Gastroesophageal sphincter (tissue), 4 donors: ENCODE data around the gene MRPL49. TPM values are rescaled to one million over a fixed set of nuclear protein-coding genes. Genes with fewer than 3 reads are reported as not detected.
A peak's percentile ranks its signal among the peaks of the same experiment; 100 is the strongest.
"Not testable (repeated sequence)": the region's sequence is repeated elsewhere in the genome, so short reads cannot be mapped to it uniquely, and the experiment has no call there.

Experiments used
- ATAC-seq: fragments of 150-250 bp; one replicate; pipeline ENCODE4 v1.9.1; 2016; ENCODE audit warnings: mild to moderate bottlenecking, moderate library complexity
- H3K27ac ChIP-seq, 4 donors: fragments of 200-600 bp; sonication (generic) in 3 of 4; 1 replicate in 3 of 4; 2 replicates in 1 of 4; pipeline ENCODE4 v1.5.1; 2016 to 2019
- H3K27me3 ChIP-seq: fragments of 200-600 bp; sonication (generic); one replicate; pipeline ENCODE4 v1.5.1; 2019
- H3K36me3 ChIP-seq, 2 donors: fragments of 200-600 bp; sonication (generic); one replicate each; pipeline ENCODE4 v1.5.1; 2019; ENCODE audit warnings: control low read depth in 1 of 2
- H3K4me1 ChIP-seq, 3 donors: fragments of 200-600 bp; sonication (generic); 1 replicate in 2 of 3; 2 replicates in 1 of 3; pipeline ENCODE4 v1.5.1; 2016 to 2019; ENCODE audit warnings: control low read depth in 2 of 3
- H3K4me3 ChIP-seq, 2 donors: fragments of 200-600 bp; sonication (generic); one replicate each; pipeline ENCODE4 v1.5.1; 2019; ENCODE audit warnings: mild to moderate bottlenecking in 1 of 2, moderate library complexity in 1 of 2
- H3K9me3 ChIP-seq, 3 donors: fragments of 200-600 bp; sonication (generic); one replicate each; pipeline ENCODE4 v1.5.1; 2017 to 2019; ENCODE audit warnings: control low read depth in 2 of 3
- EP300 ChIP-seq: sonication (generic); formaldehyde crosslinking; IDR thresholded peaks from one replicate; pipeline ENCODE4 v1.6.1; 2017; ENCODE audit warnings: antibody characterized with exemption, mild to moderate bottlenecking
- POLR2A ChIP-seq, 2 donors: fragments of 450-650 bp; IDR thresholded peaks; one replicate each; pipeline ENCODE4 v1.6.1; 2017; ENCODE audit warnings: antibody characterized with exemption in 2 of 2, mild to moderate bottlenecking in 2 of 2, moderate library complexity in 1 of 2
- POLR2AphosphoS5 ChIP-seq: sonication (generic); formaldehyde crosslinking; IDR thresholded peaks from one replicate; pipeline ENCODE4 v1.6.1; 2017; ENCODE audit warnings: antibody characterized with exemption
- WGBS, 2 donors: methylation state at CpG; one replicate each; pipeline ENCODE4 v1.1.5; 2018; ENCODE audit warnings: low coverage in 1 of 2; 5-methylcytosine and 5-hydroxymethylcytosine counted together
- total RNA-seq, 4 donors: library from RNA; depleted of rRNA; stranded (reverse); fragments of >200 nt; gene quantifications; one replicate each; pipeline ENCODE4 v1.1.0, GENCODE V29; 2016
- TF ChIP-seq, protein P1 (sequence below), 4 experiments: fragments of 200-600 bp in 2 of 4; fragments of 450-650 bp in 2 of 4; sonication (generic) in 1 of 4; IDR thresholded peaks; one replicate each; pipeline ENCODE4 v1.5.1; 2017 to 2019; ENCODE audit warnings: antibody characterized with exemption in 4 of 4, mild to moderate bottlenecking in 2 of 4, moderate library complexity in 2 of 4

Gene MRPL49
- total RNA-seq, 4 donors from 2014 or later, result 83.9 to 114 (median 94.1) TPM

GRCh38 chr11:65117206-65118096, 4.7 kb upstream of the MRPL49 start, which contains the start of gene ZNHIT2:
TSS of gene ZNHIT2 (minus strand) at chr11:65117701. CDS start at chr11:65117653, 48 bp downstream.
- WGBS, 2 donors, result 0% methylated on average over 12 to 18 of the region's 89 CpGs
- no peaks in the 10 kb centered on the region for H3K27me3 ChIP-seq
- H3K27ac ChIP-seq, result peak within 1 kb of the TSS; percentile 39 to 90 (median 85)
- peak; percentile 82 for ATAC-seq
- H3K36me3 ChIP-seq, result peaks cover 0 to 56% of the 10 kb centered on the region in 2 donors
- no peaks in the 10 kb centered on the region for H3K9me3 ChIP-seq
- TF ChIP-seq EP300 (no peak), POLR2AphosphoS5 (peak; percentile 83), POLR2A (IDR thresholded peaks at IDR 0.05) (peak; percentile 61 to 65)
- TF ChIP-seq, protein P1, sequence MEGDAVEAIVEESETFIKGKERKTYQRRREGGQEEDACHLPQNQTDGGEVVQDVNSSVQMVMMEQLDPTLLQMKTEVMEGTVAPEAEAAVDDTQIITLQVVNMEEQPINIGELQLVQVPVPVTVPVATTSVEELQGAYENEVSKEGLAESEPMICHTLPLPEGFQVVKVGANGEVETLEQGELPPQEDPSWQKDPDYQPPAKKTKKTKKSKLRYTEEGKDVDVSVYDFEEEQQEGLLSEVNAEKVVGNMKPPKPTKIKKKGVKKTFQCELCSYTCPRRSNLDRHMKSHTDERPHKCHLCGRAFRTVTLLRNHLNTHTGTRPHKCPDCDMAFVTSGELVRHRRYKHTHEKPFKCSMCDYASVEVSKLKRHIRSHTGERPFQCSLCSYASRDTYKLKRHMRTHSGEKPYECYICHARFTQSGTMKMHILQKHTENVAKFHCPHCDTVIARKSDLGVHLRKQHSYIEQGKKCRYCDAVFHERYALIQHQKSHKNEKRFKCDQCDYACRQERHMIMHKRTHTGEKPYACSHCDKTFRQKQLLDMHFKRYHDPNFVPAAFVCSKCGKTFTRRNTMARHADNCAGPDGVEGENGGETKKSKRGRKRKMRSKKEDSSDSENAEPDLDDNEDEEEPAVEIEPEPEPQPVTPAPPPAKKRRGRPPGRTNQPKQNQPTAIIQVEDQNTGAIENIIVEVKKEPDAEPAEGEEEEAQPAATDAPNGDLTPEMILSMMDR (IDR thresholded peaks at IDR 0.05), result peak in 3 of 4 experiments; percentile 94 to 98 (median 97)
- H3K4me1 ChIP-seq, result peaks cover 7 to 67% (median 29%) of the 10 kb centered on the region in 3 donors
- H3K4me3 ChIP-seq, result peak within 1 kb of the TSS; percentile 59 to 76

DNA sequence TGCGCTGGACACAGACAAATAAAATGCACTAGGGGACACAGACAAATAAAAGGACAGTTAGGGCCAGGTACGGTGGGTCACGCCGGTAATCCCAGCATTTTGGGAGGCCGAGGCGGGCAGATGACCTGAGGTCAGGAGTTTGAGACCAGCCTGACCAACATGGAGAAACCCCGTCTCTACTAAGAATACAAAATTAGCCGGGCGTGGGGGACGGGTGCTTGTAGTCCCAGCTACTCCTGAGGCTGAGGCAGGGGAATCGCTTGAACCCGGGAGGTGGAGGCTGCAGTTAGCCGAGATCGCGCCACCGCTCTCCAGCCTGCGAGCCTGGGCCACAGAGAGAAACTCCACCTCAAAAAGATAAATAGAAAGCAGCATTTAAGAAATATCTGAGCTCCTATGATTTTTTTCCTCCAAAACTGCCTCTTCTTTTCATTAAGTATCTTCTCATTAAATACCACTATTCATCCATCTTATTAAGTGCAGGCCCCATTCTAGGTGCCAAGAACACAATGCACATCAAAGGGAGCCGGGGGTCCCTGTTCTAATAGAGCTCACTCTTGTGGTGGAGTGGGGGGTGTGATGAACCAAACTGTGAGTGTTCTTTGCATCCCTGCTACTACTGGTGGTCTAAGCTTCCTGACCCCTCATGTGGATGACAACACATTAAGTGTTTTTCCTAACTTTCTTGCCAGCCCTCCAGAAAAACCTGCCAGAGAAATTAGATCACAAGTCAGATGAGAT, 3.9 kb upstream of the MRPL49 start:
- ATAC-seq, result no peak
- Histone ChIP-seq H3K9me3 (no peaks in the 10 kb centered on the region), H3K27me3 (no peaks in the 10 kb centered on the region), H3K4me1 (peaks cover 3 to 67% (median 27%) of the 10 kb centered on the region in 3 donors), H3K36me3 (peaks cover 0 to 56% of the 10 kb centered on the region in 2 donors), H3K4me3 (no peak overlapping the region), H3K27ac (peak overlapping the region; percentile 6 to 86 (median 79))
- WGBS, 2 donors, result 77 to 78% methylated on average over 5 to 11 of the region's 18 CpGs
- TF ChIP-seq EP300, result no peak
- TF ChIP-seq, protein P1 (IDR thresholded peaks at IDR 0.05), result no peak
- no peak for TF ChIP-seq POLR2A (IDR thresholded peaks at IDR 0.05)
- TF ChIP-seq POLR2AphosphoS5, result no peak

- not testable (repeated sequence) for H3K9me3 ChIP-seq, ATAC-seq, H3K27me3 ChIP-seq, H3K4me3 ChIP-seq
- Histone ChIP-seq H3K4me1 (peaks cover 3 to 69% (median 25%) of the 10 kb centered on the region in 3 donors), H3K36me3 (peaks cover 0 to 58% of the 10 kb centered on the region in 2 donors), H3K27ac (peak overlapping the region in 3 of 4 donors; percentile 74 to 86 (median 84))
- WGBS, 2 donors, result 83 to 86% methylated on average over 6 to 11 of the region's 18 CpGs
Observed at GRCh38 chr11:65118891-65119669, 3.0 kb upstream of the MRPL49 start.

- H3K4me3 ChIP-seq, result no peak overlapping the region
- H3K36me3 ChIP-seq, result peaks cover 0 to 62% of the 10 kb centered on the region in 2 donors
- peaks cover 3 to 71% (median 25%) of the 10 kb centered on the region in 3 donors for H3K4me1 ChIP-seq
- peak overlapping the region in 2 of 4 donors; percentile 7 to 84 for H3K27ac ChIP-seq
- no peaks in the 10 kb centered on the region for H3K27me3 ChIP-seq
- H3K9me3 ChIP-seq, result no peaks in the 10 kb centered on the region
- no peak for ATAC-seq
- TF ChIP-seq EP300 (no peak), POLR2A (IDR thresholded peaks at IDR 0.05) (no peak), POLR2AphosphoS5 (no peak)
- TF ChIP-seq, protein P1 (IDR thresholded peaks at IDR 0.05), result no peak
Observed at GRCh38 chr11:65119670-65119995, 2.5 kb upstream of the MRPL49 start.

- Histone ChIP-seq H3K9me3 (no peaks in the 10 kb centered on the region), H3K36me3 (peaks cover 0 to 62% of the 10 kb centered on the region in 2 donors), H3K27ac (peak overlapping the region in 3 of 4 donors; percentile 94 to 97 (median 95)), H3K4me1 (peaks cover 3 to 61% (median 25%) of the 10 kb centered on the region in 3 donors), H3K4me3 (peak overlapping the region in 1 of 2 donors; percentile 88), H3K27me3 (no peaks in the 10 kb centered on the region)
- TF ChIP-seq, protein P1 (IDR thresholded peaks at IDR 0.05), result no peak
- TF ChIP-seq POLR2AphosphoS5, result no peak
- TF ChIP-seq EP300, result no peak
- no peak for TF ChIP-seq POLR2A (IDR thresholded peaks at IDR 0.05)
- ATAC-seq, result no peak
- 75 to 100% methylated on average over 1 to 2 of the region's 3 CpGs for WGBS, 2 donors
Observed at GRCh38 chr11:65120831-65121230, 1.3 kb upstream of the MRPL49 start.
